Measurements from ENCODE around the gene MYO1G.

DNA sequence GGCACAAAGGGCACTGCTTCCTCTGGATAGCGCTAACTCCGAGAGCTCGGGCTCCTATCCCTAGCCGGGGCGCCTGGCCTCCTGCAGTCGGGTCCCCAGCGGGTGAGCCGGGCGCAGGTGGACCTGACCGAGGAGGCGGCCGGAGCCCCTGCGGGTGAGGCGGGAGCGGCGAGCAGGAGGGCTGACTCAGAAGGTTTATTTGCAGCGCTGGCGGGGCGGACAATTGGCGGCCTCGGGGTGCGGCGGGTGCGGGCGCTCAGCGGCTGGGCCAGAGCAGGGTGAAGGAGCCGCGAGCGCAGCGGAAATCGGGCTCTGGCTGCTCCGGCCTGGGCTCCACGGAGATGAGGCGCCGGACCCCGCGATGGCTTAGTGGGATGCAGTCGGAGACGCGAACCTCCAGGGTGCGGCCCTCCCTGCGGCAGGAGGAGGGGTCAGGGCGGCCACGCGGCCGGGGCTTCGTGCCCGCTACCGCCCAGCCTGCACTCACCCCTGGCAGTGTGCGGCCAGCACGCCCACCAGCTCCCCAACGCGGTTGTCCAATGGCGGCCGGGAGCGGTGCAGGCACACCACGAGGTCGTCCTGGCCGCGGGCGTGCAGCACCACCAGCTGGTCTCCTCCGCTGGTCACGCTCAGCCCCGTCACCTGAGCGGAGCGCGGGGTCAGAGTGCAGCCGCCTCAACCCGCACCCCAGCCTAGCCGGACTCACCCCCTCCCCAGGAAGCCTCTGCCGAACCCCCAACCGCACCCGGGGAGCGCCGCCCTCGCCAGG lies 16.1 kb downstream of the MYO1G start:
- TF ChIP-seq EP300 (IDR thresholded peaks at IDR 0.05) (no peak), ZFP36 (IDR thresholded peaks at IDR 0.05; ENCODE audit: borderline replicate concordance, partially characterized antibody) (no peak), MAZ (IDR thresholded peaks at IDR 0.05; ENCODE audit: borderline replicate concordance, low read depth, low read length) (no peak), HOXB13 (CRISPR knock-in tag; IDR thresholded peaks at IDR 0.05; ENCODE audit: low read depth) (no peak), RNF2 (IDR thresholded peaks at IDR 0.05; ENCODE audit: borderline replicate concordance, low read depth) (no peak), KDM5A (IDR thresholded peaks at IDR 0.05) (no peak)
- TF ChIP-seq, protein P1, sequence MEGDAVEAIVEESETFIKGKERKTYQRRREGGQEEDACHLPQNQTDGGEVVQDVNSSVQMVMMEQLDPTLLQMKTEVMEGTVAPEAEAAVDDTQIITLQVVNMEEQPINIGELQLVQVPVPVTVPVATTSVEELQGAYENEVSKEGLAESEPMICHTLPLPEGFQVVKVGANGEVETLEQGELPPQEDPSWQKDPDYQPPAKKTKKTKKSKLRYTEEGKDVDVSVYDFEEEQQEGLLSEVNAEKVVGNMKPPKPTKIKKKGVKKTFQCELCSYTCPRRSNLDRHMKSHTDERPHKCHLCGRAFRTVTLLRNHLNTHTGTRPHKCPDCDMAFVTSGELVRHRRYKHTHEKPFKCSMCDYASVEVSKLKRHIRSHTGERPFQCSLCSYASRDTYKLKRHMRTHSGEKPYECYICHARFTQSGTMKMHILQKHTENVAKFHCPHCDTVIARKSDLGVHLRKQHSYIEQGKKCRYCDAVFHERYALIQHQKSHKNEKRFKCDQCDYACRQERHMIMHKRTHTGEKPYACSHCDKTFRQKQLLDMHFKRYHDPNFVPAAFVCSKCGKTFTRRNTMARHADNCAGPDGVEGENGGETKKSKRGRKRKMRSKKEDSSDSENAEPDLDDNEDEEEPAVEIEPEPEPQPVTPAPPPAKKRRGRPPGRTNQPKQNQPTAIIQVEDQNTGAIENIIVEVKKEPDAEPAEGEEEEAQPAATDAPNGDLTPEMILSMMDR (IDR thresholded peaks at IDR 0.05): no peak
- TF ChIP-seq, protein P2, sequence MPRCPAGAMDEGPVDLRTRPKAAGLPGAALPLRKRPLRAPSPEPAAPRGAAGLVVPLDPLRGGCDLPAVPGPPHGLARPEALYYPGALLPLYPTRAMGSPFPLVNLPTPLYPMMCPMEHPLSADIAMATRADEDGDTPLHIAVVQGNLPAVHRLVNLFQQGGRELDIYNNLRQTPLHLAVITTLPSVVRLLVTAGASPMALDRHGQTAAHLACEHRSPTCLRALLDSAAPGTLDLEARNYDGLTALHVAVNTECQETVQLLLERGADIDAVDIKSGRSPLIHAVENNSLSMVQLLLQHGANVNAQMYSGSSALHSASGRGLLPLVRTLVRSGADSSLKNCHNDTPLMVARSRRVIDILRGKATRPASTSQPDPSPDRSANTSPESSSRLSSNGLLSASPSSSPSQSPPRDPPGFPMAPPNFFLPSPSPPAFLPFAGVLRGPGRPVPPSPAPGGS (IDR thresholded peaks at IDR 0.05): no peak
- TF ChIP-seq, protein P3, sequence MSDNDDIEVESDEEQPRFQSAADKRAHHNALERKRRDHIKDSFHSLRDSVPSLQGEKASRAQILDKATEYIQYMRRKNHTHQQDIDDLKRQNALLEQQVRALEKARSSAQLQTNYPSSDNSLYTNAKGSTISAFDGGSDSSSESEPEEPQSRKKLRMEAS (IDR thresholded peaks at IDR 0.05): no peak
- TF ChIP-seq, protein P4, sequence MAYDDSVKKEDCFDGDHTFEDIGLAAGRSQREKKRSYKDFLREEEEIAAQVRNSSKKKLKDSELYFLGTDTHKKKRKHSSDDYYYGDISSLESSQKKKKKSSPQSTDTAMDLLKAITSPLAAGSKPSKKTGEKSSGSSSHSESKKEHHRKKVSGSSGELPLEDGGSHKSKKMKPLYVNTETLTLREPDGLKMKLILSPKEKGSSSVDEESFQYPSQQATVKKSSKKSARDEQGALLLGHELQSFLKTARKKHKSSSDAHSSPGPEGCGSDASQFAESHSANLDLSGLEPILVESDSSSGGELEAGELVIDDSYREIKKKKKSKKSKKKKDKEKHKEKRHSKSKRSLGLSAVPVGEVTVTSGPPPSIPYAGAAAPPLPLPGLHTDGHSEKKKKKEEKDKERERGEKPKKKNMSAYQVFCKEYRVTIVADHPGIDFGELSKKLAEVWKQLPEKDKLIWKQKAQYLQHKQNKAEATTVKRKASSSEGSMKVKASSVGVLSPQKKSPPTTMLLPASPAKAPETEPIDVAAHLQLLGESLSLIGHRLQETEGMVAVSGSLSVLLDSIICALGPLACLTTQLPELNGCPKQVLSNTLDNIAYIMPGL (CRISPR knock-in tag; IDR thresholded peaks at IDR 0.05; ENCODE audit: borderline replicate concordance): no peak
- TF ChIP-seq, protein P5, sequence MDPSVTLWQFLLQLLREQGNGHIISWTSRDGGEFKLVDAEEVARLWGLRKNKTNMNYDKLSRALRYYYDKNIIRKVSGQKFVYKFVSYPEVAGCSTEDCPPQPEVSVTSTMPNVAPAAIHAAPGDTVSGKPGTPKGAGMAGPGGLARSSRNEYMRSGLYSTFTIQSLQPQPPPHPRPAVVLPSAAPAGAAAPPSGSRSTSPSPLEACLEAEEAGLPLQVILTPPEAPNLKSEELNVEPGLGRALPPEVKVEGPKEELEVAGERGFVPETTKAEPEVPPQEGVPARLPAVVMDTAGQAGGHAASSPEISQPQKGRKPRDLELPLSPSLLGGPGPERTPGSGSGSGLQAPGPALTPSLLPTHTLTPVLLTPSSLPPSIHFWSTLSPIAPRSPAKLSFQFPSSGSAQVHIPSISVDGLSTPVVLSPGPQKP (IDR thresholded peaks at IDR 0.05; ENCODE audit: low read depth, low read length): no peak

Data from A549 (cell line).